ENCODE data around the gene ANTXR2. TPM values are rescaled to one million over a fixed set of nuclear protein-coding genes. Genes with fewer than 3 reads are reported as not detected.
A peak's percentile ranks its signal among the peaks of the same experiment; 100 is the strongest.

ANTXR2 gene
- total and polyA plus RNA-seq, 9 of the 15 experiments (the other 6 are each of a cell fraction or from before 2014, with no cell fraction given): 10.1 to 83.8 (median 60.3) TPM

- TF ChIP-seq ETV5 (CRISPR knock-in tag; IDR thresholded peaks at IDR 0.05; ENCODE audit: low read depth) (peak; percentile 90), TCF7 (IDR thresholded peaks at IDR 0.05; ENCODE audit: borderline replicate concordance) (0 out of 2 replicates have a peak, but pooled peaks have one; percentile 34), EP300 (IDR thresholded peaks at IDR 0.05; ENCODE audit: low read length) (peak; percentile 99), ZNF395 (CRISPR knock-in tag; IDR thresholded peaks at IDR 0.05) (peak; percentile 33; the same call in 1 of the 2 replicates), MBD2 (IDR thresholded peaks at IDR 0.05; ENCODE audit: borderline replicate concordance, low read depth) (peak; percentile 67), SMAD3 (CRISPR knock-in tag; conservative IDR thresholded peaks at IDR 0.05) (0 out of 2 replicates have a peak, but pooled peaks have one; percentile 34), CREB3L1 (IDR thresholded peaks at IDR 0.05; ENCODE audit: borderline replicate concordance, low read depth) (peak; percentile 34; the same call in 1 of the 2 replicates), ZNF239 (CRISPR knock-in tag; IDR thresholded peaks at IDR 0.05) (peak; percentile 60), L3MBTL2 (IDR thresholded peaks at IDR 0.05) (peak; percentile 55; the same call in 1 of the 2 replicates), MIER1 (IDR thresholded peaks at IDR 0.05; ENCODE audit: low read depth) (no peak), CBFA2T3 (IDR thresholded peaks at IDR 0.05) (peak; percentile 92), RNF2 (IDR thresholded peaks at IDR 0.05) (peak; percentile 99), AFF1 (IDR thresholded peaks at IDR 0.05; ENCODE audit: low read depth in 1 of 2, partially characterized antibody in 2 of 2) (peak; percentile 20 to 68), U2AF2 (optimal IDR thresholded peaks at IDR 0.05; ENCODE audit: low read depth, low read length) (no peak), HDAC2 (IDR thresholded peaks at IDR 0.05) (peak; percentile 93), DACH1 (IDR thresholded peaks at IDR 0.05; ENCODE audit: partially characterized antibody) (peak; percentile 84), TEAD4 (IDR thresholded peaks at IDR 0.05; ENCODE audit: low read length) (peak; percentile 89), TEAD4 (CRISPR knock-in tag; IDR thresholded peaks at IDR 0.05; ENCODE audit: borderline replicate concordance) (no peak), NCOR1 (IDR thresholded peaks at IDR 0.05) (peak; percentile 84), ARNT (IDR thresholded peaks at IDR 0.05) (peak in 1 of 2 experiments; percentile 68; a peak in 2 of 4 replicates), RAD51 (IDR thresholded peaks at IDR 0.05; ENCODE audit: borderline replicate concordance, low read depth) (no peak)
These were observed 65.9 kb downstream of the ANTXR2 start (continued) for GRCh38 chr4:80006935-80007744.

Measured in K562 (cell line).